Osteoblast (primary cell): ENCODE results near the gene SLC37A1. TPM values are rescaled to one million over a fixed set of nuclear protein-coding genes. Genes with fewer than 3 reads are reported as not detected.

Source experiments
- DNase-seq: peaks from one replicate; pipeline ENCODE4 v3.0.0; 2011; ENCODE audit warnings: low spot score, mixed read lengths; ENCODE audit not compliant: insufficient read length; ENCODE audit errors: missing footprints
- H2AFZ ChIP-seq: 2 replicates; pipeline ENCODE4 v1.6.0; 2011; ENCODE audit warnings: mild to moderate bottlenecking, low read length
- H3K27ac ChIP-seq: 2 replicates; pipeline ENCODE4 v1.5.1; 2011; ENCODE audit warnings: mild to moderate bottlenecking, low read depth, low read length, moderate library complexity
- H3K27me3 ChIP-seq: 2 replicates; pipeline ENCODE4 v1.6.0; 2012; ENCODE audit warnings: mild to moderate bottlenecking, control low read depth, inconsistent platforms, low read length, moderate library complexity; ENCODE audit not compliant: insufficient read depth
- H3K36me3 ChIP-seq: 2 replicates; pipeline ENCODE4 v1.5.1; 2011; ENCODE audit warnings: mild to moderate bottlenecking, low read length, control low read depth, moderate library complexity; ENCODE audit not compliant: insufficient read depth
- H3K4me1 ChIP-seq: 2 replicates; pipeline ENCODE4 v1.5.1; 2011; ENCODE audit warnings: mild to moderate bottlenecking, low read length, control low read depth, moderate library complexity; ENCODE audit not compliant: insufficient read depth
- H3K4me2 ChIP-seq: 2 replicates; pipeline ENCODE4 v1.6.0; 2011; ENCODE audit warnings: mild to moderate bottlenecking, low read length; ENCODE audit not compliant: insufficient read depth
- H3K4me3 ChIP-seq: fragments of 200-600 bp; sonication (generic); 3 replicates; pipeline ENCODE4 v1.5.1; 2012; ENCODE audit warnings: mild to moderate bottlenecking, low read length, inconsistent platforms; ENCODE audit not compliant: insufficient read depth
- H3K79me2 ChIP-seq: 2 replicates; pipeline ENCODE4 v1.6.0; 2012; ENCODE audit warnings: mild to moderate bottlenecking, low read length, control low read depth, inconsistent platforms; ENCODE audit not compliant: insufficient read depth
- H3K9me3 ChIP-seq: 2 replicates; pipeline ENCODE4 v1.5.1; 2011; ENCODE audit warnings: low read depth, low read length, control low read depth
- H4K20me1 ChIP-seq: 2 replicates; pipeline ENCODE4 v1.6.0; 2012; ENCODE audit warnings: mild to moderate bottlenecking, low read length, control low read depth; ENCODE audit not compliant: insufficient read depth
- total RNA-seq: library from RNA; depleted of rRNA; stranded (reverse); fragments of >200 nt; gene quantifications from 2 replicates; pipeline ENCODE4 v1.2.3, GENCODE V29; 2012
- TF ChIP-seq, protein P1 (sequence below): IDR thresholded peaks from 2 replicates; pipeline ENCODE4 v1.5.1; 2011; ENCODE audit warnings: mild to moderate bottlenecking, low read depth, low read length, moderate library complexity; ENCODE audit errors: extremely low read depth

Gene SLC37A1
- total RNA-seq, 1 donor: 6.9 TPM

DNA sequence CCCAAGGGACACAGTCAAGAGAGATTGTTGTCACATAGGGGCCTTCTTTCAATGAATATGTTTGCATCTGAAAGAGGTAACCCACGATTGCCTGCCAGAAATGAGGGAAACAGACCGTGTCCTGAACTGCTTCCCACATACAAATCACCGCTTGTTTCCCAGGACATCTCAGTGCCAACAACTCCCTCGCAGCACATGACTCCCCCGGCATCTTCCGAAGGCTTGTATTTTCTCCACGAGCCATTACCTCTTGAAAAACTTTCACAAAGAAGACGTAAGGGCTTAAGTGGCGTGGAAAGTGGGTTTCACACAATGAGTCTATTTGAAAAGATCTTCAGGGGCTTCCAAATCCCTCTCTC lies 108.1 kb downstream of the SLC37A1 start:
- H3K27me3 ChIP-seq: peaks cover 31% of the 10 kb centered on the region
- no peak overlapping the region for H3K4me2 ChIP-seq
- TF ChIP-seq, protein P1, sequence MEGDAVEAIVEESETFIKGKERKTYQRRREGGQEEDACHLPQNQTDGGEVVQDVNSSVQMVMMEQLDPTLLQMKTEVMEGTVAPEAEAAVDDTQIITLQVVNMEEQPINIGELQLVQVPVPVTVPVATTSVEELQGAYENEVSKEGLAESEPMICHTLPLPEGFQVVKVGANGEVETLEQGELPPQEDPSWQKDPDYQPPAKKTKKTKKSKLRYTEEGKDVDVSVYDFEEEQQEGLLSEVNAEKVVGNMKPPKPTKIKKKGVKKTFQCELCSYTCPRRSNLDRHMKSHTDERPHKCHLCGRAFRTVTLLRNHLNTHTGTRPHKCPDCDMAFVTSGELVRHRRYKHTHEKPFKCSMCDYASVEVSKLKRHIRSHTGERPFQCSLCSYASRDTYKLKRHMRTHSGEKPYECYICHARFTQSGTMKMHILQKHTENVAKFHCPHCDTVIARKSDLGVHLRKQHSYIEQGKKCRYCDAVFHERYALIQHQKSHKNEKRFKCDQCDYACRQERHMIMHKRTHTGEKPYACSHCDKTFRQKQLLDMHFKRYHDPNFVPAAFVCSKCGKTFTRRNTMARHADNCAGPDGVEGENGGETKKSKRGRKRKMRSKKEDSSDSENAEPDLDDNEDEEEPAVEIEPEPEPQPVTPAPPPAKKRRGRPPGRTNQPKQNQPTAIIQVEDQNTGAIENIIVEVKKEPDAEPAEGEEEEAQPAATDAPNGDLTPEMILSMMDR: no peak
- no peak overlapping the region for H3K27ac ChIP-seq
- no peak overlapping the region for H2AFZ ChIP-seq
- no peaks in the 10 kb centered on the region for H3K36me3 ChIP-seq
- no peaks in the 10 kb centered on the region for H3K79me2 ChIP-seq
- no peaks in the 10 kb centered on the region for H4K20me1 ChIP-seq
- no peaks in the 10 kb centered on the region for H3K4me1 ChIP-seq
- no peaks in the 10 kb centered on the region for H3K9me3 ChIP-seq
- DNase-seq: no peak
- H3K4me3 ChIP-seq: no peak overlapping the region

DNA sequence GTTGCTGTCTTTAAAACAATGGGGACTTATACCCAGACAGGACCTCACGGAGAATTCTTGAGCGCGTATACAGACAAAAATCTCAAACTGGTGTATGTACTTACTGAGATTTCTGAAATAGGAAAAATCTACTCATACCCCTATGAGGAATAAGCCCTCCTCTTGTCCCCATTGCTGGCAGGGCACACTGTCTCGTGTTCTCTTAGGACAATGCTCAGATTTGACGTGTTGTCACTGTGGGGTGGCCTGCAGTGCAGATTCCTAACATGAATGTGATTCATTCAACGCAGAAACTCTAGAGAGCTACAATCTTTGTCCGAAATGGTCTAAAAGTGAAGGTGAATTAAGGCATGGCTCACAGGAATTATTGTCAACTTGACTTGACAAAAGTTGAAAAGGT lies 108.6 kb downstream of the SLC37A1 start:
- TF ChIP-seq, protein P1: no peak
- Histone ChIP-seq H3K4me1 (no peaks in the 10 kb centered on the region), H3K4me2 (no peak overlapping the region), H3K79me2 (no peaks in the 10 kb centered on the region), H3K4me3 (no peak overlapping the region), H4K20me1 (no peaks in the 10 kb centered on the region), H3K9me3 (no peaks in the 10 kb centered on the region), H3K36me3 (no peaks in the 10 kb centered on the region), H3K27ac (no peak overlapping the region), H2AFZ (no peak overlapping the region), H3K27me3 (peaks cover 30% of the 10 kb centered on the region)
- DNase-seq: no peak

DNA sequence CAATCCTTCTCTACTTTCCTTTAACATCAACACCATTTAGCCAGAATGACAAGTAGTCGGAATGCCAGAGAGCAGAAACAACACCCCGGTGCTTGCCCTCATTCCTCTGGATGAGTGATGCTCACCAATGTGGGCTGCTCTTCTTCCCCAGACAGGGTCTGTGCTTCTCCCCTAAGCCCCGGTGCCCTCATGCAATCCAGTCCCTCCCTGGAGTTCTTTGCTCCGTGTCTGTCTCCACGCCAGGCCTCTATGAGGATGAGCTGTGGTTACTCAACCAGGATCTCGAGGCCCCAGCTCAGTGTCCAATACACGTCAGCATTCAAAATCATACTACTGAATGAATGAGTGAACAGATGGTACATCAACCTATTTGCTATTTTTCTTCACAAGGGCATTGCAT lies 110.0 kb downstream of the SLC37A1 start:
- Histone ChIP-seq H4K20me1 (no peaks in the 10 kb centered on the region), H3K4me1 (no peaks in the 10 kb centered on the region), H3K4me2 (no peak overlapping the region), H2AFZ (no peak overlapping the region), H3K9me3 (no peaks in the 10 kb centered on the region), H3K36me3 (no peaks in the 10 kb centered on the region), H3K27me3 (peaks cover 23% of the 10 kb centered on the region), H3K4me3 (no peak overlapping the region), H3K79me2 (no peaks in the 10 kb centered on the region), H3K27ac (no peak overlapping the region)
- no peak for DNase-seq
- TF ChIP-seq, protein P1: no peak

DNA sequence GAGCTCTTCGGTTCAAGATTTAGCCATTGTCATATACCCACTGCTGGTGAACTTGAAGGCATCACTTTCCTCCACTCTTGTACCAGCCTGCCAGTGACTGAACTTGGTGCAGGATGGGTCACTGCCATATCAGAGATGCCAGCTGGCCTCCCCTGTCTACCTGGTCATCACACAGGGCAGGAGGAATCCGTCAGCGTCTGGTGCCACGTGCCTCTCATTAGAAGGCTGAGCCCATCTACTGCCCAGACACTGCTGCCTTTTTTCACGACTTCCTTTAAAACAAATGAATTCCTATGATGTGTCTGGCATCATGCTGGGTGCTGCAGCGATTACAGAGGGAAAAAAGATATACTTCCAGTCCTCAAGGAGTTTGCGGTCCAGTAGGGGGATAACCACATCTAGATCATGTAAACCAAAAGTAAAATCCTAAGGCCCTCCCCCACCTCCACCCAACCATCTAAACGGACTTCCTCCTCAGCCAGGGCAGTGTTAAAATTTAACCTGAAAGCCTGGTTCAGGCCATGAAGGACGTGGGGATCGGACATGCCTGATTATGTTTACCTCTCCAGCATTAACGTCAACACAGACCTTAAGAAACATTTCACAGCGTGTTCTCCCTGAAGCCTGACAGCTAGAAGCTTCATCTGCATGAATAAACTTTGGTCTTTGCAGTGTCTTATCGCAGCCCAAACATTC lies 110.6 kb downstream of the SLC37A1 start:
- Histone ChIP-seq H3K9me3 (no peaks in the 10 kb centered on the region), H4K20me1 (no peaks in the 10 kb centered on the region), H3K4me3 (no peak overlapping the region), H3K36me3 (no peaks in the 10 kb centered on the region), H3K4me1 (no peaks in the 10 kb centered on the region), H3K79me2 (no peaks in the 10 kb centered on the region), H3K27me3 (peaks cover 23% of the 10 kb centered on the region), H2AFZ (no peak overlapping the region), H3K27ac (no peak overlapping the region), H3K4me2 (no peak overlapping the region)
- TF ChIP-seq, protein P1: no peak
- no peak for DNase-seq
